ENCODE results near the gene CROCC2.

CROCC2 gene

GRCh38 chr2:240875228-240876034, 30.7 kb upstream of the CROCC2 start:
- no peak for DNase-seq (ENCODE audit: low read depth in 2 of 2)

GRCh38 chr2:240876035-240876474, 30.1 kb upstream of the CROCC2 start:
- no peak for DNase-seq (ENCODE audit: low read depth in 2 of 2)

DNA sequence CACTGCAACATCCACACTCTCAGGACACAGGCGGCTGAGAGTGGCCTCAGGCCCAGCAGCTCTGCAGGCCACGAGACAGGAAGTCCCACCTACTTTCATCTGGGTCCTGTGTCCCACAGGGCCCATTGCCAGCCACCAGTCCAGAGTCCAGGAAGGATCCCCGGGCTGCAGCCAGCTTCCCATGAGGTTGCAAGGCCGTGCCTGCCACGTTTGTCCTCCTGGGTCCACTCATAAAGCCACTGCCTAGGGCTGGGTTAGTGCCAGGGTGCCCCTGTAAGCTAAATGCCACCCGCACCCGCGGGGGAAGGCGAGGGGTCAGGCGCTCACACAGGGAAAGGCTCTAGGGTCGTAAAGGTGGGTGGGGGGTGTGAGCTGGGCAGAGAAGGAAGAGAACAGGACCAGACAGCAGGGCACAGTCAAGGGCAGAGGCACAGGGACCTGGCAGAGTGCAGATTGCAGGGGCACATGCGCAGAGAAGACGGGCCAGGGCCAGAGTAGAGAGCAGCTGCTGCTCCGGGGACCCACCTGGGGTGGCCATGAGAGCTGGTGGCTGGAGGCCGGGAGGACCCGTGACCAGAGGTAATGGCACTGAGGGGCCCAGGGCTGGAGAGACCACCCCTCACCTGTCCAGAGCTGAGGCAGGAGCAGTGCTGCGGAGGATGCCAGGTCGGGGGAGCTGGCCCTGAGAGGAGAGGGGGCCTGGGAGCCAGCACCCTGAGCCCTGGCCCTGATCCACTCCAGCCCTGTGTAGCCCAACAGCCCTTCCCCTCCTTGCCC, 29.5 kb upstream of the CROCC2 start:
- DNase-seq (ENCODE audit: low read depth in 2 of 2) = no peak

DNA sequence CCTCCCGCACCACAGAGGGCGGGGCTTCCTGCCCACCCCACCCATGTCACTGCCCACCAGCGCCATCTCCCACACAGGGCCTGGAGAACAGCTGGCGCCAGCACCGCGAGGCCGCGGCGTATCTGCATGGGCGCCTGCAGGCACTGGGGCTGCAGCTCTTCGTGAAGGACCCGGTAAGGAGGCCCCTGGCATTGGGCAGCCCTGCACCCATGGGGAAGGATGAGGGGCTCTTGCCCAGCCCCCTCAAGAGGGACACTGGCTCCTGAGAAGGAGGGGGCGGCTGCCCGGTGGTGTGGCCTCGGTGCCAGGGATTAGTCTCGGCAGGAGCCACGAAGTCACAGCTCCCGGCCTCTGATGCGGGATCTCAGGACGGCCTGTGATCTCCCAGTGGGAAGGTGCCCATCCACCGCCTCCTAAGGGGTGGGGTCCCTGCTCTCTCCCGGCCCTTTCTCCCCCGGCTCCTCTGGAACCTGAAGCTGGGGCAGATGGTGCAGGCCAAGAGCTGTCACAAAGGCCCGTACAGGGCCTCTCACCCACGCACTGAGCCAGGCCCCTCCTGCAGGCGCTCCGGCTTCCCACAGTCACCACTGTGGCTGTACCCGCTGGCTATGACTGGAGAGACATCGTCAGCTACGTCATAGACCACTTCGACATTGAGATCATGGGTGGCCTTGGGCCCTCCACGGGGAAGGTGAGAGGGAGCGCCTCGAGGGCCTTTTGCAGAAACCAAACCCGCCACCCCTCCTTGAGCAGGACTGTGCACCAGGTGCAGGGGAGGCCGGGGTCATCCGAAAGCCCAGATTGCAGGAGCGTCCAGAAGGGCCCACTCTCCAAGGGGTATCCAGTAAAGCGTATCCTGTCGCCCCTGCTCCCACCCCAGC, 28.4 kb upstream of the CROCC2 start:
- DNase-seq (ENCODE audit: low read depth in 2 of 2) = no peak

DNA sequence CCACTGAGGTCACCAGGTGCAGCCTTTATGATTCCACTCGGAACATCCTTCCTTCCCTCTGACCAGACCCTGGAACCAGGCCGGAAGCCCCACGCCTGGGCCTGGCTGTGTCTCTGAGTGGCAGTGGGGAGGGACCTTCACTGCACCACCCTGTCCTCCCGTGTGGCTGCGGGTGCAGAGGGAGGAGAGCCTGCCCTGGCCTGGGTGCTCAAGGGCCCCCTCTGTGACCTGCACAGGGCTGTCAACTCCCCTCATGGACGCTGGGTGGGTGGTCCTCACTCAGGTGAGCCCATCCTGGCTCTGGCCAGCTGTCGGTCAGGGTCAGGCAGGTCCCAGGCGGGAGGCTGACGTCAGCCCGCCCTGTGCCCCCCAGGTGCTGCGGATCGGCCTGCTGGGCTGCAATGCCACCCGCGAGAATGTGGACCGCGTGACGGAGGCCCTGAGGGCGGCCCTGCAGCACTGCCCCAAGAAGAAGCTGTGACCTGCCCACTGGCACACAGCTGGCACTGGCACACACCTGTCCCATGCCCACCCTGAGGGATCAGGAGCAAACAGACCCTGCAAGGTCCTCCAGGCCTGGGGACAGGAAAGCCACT, 27.7 kb upstream of the CROCC2 start:
- DNase-seq (ENCODE audit: low read depth in 2 of 2) = no peak

DNA sequence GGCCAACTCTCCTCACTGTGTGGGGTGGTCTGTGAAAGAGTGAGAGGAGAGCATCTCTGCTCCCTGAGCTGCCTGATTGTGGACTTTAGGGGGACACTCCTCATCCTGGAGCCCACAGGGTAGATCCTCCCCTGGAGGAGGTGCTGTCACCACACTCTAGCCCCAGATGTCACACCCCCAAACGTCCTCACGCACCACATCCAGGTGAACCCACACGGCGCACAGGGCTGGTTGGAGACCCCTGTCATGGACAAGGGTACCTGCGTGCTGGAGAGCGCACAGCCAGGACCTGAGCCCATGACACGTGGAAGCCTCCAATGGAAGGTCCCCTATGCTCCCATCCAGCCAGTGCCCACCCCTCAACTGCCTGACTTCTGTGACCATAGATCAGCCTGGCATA, 27.0 kb upstream of the CROCC2 start:
- DNase-seq (ENCODE audit: low read depth in 2 of 2) = no peak

GRCh38 chr2:240881913-240882312, 24.2 kb upstream of the CROCC2 start:
- no peak for DNase-seq (ENCODE audit: low read depth in 2 of 2)

- DNase-seq (ENCODE audit: low read depth in 2 of 2) = no peak
Measured at GRCh38 chr2:240884221-240884620, 21.9 kb upstream of the CROCC2 start.

- no peak for DNase-seq (ENCODE audit: low read depth in 2 of 2)
Measured at GRCh38 chr2:240884745-240885144, 21.4 kb upstream of the CROCC2 start.

- DNase-seq (ENCODE audit: low read depth in 2 of 2) = no peak
Measured at GRCh38 chr2:240885566-240885965, 20.6 kb upstream of the CROCC2 start.

DNA sequence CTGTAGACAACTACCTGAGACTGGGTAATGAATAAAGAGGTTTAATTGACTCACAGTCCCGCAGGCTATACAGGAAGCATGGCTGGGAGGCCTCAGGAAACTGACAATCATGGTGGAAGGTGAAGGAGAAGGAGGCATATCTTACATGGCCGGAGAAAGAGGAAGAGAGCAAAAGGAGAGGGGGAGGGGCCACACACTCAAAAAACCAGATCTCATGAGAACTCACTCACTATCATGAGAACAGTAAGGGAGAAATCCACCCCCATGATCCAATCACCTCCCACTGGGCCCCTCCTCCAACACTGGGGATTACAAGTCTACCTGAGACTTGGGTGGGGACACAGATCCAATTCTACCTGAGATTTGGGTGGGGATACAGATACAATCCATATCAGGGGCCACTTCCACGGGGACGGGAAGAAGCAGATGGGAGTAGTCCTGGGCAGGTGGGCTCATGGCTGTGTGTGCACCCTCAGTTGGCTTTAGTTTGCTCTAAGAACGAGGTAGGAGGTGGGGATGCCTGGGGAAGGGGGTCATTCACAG, 20.0 kb upstream of the CROCC2 start:
- DNase-seq (ENCODE audit: low read depth in 2 of 2) = no peak

DNA sequence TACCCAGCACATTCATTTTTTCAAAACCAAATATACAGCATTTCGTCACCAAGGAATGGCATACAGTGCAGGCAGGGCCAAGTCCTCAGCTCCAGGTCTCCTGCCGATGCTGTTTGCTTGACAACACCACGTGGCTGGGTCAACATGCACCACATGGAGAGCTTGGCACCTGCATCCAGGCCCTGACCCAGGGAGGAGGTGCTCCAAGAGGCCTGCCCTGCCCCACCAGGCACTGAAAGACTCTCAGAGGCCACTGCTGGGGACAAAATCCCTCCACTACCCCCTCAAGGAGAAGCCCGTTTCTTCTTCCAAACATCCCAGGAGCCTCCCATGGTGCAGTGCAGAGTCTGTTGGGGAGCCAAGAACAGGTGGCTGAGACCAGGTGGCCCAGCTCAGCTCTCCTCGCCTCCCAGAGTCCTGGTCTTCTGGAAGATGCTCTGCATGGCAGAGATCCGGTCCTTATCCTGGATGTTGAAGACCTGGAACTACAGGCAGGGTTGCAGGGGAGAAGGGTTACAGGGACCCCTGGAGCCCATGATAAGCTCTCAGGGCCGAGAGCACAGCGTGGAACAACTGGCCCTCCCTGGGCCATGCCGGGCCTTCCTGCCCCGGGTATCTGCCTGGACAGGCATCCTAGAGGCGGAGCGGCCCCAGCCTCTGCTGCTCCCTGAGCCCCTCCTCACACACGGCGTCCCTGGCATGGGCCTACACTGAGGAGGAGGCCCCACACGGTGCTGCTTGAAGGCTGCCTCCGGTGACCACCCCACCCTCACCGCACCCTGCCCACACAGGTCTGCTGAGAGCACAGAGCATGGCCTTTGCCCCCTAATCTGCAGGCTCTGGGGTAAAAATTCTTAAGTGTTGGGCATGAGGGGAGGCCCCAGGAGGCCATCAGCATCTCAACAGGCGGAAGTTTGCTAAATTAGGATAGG, 19.2 kb upstream of the CROCC2 start:
- no peak for DNase-seq (ENCODE audit: low read depth in 2 of 2)

- DNase-seq (ENCODE audit: low read depth in 2 of 2) = no peak
Measured at GRCh38 chr2:240887631-240888030, 18.5 kb upstream of the CROCC2 start.

DNA sequence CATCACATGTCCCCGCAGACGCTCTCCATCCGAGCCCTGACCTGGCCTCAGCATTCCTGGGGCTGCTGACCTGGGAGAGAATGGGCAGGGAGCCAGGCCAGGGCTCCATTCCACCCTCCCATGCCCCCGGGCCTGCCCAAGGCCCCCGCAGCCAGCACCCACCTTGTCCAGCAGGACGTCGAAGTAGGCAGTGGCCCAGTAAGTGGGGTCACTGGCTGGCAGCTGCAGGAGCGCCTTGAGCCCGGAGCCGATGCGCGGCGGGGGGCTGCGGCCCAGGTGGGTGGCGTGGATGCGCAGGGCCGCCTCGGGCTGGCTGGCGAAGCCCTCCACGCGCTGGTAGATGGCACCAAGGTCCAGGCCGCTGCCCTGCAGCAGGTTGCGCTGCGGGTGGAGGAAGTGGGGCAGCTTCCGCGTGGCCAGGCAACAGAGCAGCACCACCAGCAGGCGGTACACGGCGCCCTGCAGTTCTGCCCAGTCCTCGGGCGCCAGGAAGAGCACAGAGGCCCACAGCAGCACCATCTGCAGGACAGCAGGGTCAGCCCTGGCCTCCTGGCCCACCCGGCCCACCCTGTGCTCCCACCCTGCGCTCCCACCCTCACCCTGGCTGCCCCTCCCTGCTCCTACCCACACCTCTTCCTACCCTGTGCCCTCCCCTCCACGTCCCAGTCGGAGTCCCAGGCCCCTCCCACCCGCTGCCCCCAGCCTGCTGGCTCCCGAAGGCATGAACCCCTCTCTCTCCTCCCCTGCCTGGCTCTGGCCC, 17.8 kb upstream of the CROCC2 start:
- no peak for DNase-seq (ENCODE audit: low read depth in 2 of 2)

DNA sequence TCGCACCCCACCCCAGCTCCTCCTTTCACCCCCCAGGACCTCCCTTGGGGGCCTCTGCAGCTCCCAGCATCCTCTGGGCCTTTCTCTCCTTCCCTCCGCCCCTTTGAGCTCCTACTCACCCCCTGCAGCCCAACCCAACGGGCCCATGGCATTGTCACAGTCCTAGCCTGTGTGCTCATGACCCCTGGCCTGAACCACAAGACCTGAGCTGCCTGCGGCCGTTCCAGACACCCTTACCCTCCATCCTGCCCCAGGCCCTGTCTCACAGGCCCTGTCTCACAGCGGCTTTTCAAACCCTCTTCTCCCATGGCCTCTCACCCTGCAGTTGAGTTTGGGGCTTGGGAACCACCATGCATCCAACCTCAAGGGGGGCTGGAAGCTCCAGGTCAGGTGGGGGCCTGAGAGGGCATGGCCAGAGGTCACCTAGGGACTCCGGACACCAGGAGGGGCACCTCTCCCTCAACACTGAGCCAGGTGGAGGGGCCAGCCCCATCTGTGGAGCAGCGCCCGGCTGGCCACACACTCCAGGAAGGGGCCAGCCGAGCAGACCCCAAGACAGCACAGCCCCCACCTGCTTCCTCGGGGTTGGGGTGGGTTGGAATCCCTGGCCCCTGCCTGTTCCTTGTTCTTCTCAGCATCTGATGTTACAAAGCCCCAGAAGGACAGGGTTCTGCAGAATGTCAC, 17.1 kb upstream of the CROCC2 start:
- no peak for DNase-seq (ENCODE audit: low read depth in 2 of 2)

DNA sequence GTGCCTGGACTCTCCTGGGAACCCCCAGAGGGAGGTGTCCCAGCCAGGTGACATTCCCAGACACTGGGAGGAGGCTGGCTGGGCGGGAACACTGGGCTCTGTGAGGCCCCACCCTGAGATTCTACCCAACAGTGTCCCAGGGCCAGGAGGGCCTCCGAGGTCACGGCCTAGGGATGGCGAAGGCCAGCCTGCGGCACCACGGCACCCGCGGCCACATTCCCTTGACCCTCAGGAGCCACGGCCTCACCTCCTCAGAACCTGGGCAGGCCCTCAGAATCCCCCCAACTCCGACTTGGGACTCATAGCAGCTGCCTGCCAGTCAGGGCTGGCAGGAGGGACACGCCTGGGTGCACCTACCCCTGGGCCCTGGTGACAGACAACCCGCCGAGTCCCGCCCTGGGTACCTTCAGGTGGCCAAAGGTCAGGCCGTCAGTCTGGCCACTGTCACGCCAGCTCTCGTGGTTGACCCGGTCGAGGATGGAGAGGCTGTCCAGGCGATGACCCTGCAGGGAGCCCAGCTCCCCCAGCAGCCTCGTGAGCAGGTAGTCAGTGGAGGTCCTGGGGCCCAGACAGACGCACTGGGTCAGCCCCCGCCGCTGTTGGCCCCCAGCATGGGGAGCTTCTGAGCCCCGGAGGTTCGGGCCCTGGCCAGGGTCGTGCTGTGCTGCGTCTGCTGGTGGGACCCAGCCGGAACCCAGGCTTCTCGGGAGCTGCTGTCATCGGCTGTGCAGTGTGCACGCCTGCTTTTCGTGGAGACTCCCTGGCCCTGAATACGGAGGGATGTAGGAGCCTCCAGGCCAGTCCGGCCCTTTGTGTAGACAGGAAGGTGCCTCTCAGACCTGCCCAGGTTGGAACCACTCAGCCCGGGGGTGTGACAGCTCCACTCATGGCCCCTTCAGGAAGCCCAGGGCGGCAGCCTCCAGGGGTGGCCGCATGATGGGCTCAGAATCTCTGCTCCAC, 16.3 kb upstream of the CROCC2 start:
- no peak for DNase-seq (ENCODE audit: low read depth in 2 of 2)

GRCh38 chr2:240890691-240891090, 15.4 kb upstream of the CROCC2 start:
- no peak for DNase-seq (ENCODE audit: low read depth in 2 of 2)
